Spinal cord (tissue), 10 donors: Measurements from ENCODE around the gene RAB5A. TPM values are rescaled to one million over a fixed set of nuclear protein-coding genes. Genes with fewer than 3 reads are reported as not detected.
"Not testable (repeated sequence)": the region's sequence is repeated elsewhere in the genome, so short reads cannot be mapped to it uniquely, and the experiment has no call there.

ENCODE experiments used
- DNase-seq, 6 donors: peaks; one replicate each; pipeline versions ENCODE4 v3.0.0 to v3.0.0-alpha.2; 2013 to 2015; ENCODE audit warnings: low spot score in 6 of 6, low read depth in 4 of 6
- H3K27ac ChIP-seq: one replicate; pipeline ENCODE4 v1.5.1; 2013; ENCODE audit warnings: low read depth, low read length, control low read depth
- H3K27me3 ChIP-seq: one replicate; pipeline ENCODE4 v1.6.1; 2013; ENCODE audit warnings: low read length; ENCODE audit not compliant: control insufficient read depth, insufficient read depth
- H3K36me3 ChIP-seq: one replicate; pipeline ENCODE4 v1.6.1; 2013; ENCODE audit warnings: low read length; ENCODE audit not compliant: control insufficient read depth, insufficient read depth
- H3K4me1 ChIP-seq: one replicate; pipeline ENCODE4 v1.6.1; 2013; ENCODE audit warnings: low read length; ENCODE audit not compliant: control insufficient read depth, insufficient read depth
- H3K4me3 ChIP-seq: one replicate; pipeline ENCODE4 v1.5.1; 2013; ENCODE audit warnings: low read depth, low read length, control low read depth
- H3K9me3 ChIP-seq: one replicate; pipeline ENCODE4 v1.6.1; 2013; ENCODE audit warnings: low read length; ENCODE audit not compliant: control insufficient read depth, insufficient read depth
- WGBS: methylation state at CpG from one replicate; pipeline ENCODE4 v1.1.5; 2013; ENCODE audit warnings: missing lambda C conversion rate; ENCODE audit not compliant: insufficient coverage; 5-methylcytosine and 5-hydroxymethylcytosine counted together
- long read RNA-seq, 4 donors: transcript quantifications; one replicate each; lab custom pipeline, GENCODE V29; 2026
- polyA plus RNA-seq, 2 donors: library from polyadenylated mRNA; unstranded; fragments of 120-200 nt; gene quantifications; one replicate each; pipeline ENCODE4 v1.2.1, GENCODE V29; 2013; ENCODE audit not compliant: insufficient read length in 2 of 2
- total RNA-seq, 2 donors: library from RNA; depleted of rRNA in 1 of 2; stranded (reverse); fragments of 120-200 nt in 1 of 2; fragments of >200 nt in 1 of 2; gene quantifications; one replicate each; pipeline versions ENCODE4 v1.2.3 to v1.2.4, GENCODE V29; 2013 to 2014
- donor health status: healthy.

The RAB5A gene
- 100 to 1,000 TPM in 1 of 2 donors, 10 to 100 TPM in 1; 65.0 to 108 TPM for total RNA-seq
- 100 to 1,000 TPM in 1 of 2 donors, 10 to 100 TPM in 1; 94.5 to 118 TPM for polyA plus RNA-seq
- long read RNA-seq, donor 1, transcript RAB5A-201 (6 exons, 2,536 nt) = major isoform, 36 of 138 reads
- long read RNA-seq, donor 1, transcript RAB5A-207 (4 exons, 868 nt) = minor isoform, 6 of 138 reads
- long read RNA-seq, donor 1, partial matches to known transcripts = 95 of 138 reads
- long read RNA-seq, donor 1, other reads (novel, unspliced or antisense) = 0 of 138 reads
- long read RNA-seq, donor 2, transcript RAB5A-201 (6 exons, 2,536 nt) = major isoform, 16 of 24 reads
- long read RNA-seq, donor 2, partial matches to known transcripts = 5 of 24 reads
- long read RNA-seq, donor 2, other reads (novel, unspliced or antisense) = 0 of 24 reads
- long read RNA-seq, donor 3, transcript RAB5A-207 (4 exons, 868 nt) = minor isoform, 6 of 32 reads
- long read RNA-seq, donor 3, transcript RAB5A-201 (6 exons, 2,536 nt) = major isoform, 16 of 32 reads
- long read RNA-seq, donor 3, partial matches to known transcripts = 9 of 32 reads
- long read RNA-seq, donor 3, other reads (novel, unspliced or antisense) = 0 of 32 reads
- long read RNA-seq, donor 4, transcript RAB5A-201 (6 exons, 2,536 nt) = major isoform, 12 of 17 reads
- long read RNA-seq, donor 4, partial matches to known transcripts = 0 of 17 reads
- long read RNA-seq, donor 4, other reads (novel, unspliced or antisense) = 0 of 17 reads

- peak within 1 kb of the TSS; percentile 98 for H3K27ac ChIP-seq
- H3K4me3 ChIP-seq = peak within 1 kb of the TSS; percentile 99
- H3K36me3 ChIP-seq = peaks cover 5% of the 10 kb centered on the region
- H3K27me3 ChIP-seq = no peaks in the 10 kb centered on the region
- peak; percentile 88 to 100 (median 96) for DNase-seq
- H3K4me1 ChIP-seq = peaks cover 5% of the 10 kb centered on the region
- under 1% methylated on average over 64 of the region's 73 CpGs for WGBS
- no peaks in the 10 kb centered on the region for H3K9me3 ChIP-seq
Observed at GRCh38 chr3:19946832-19947548, at the start of gene RAB5A. TSS of gene RAB5A (plus strand) at chr3:19947097. CDS start at chr3:19950899, 3,802 bp downstream.

- no peaks in the 10 kb centered on the region for H3K36me3 ChIP-seq
- H3K27ac ChIP-seq = no peak overlapping the region
- WGBS = no CpG with 5 or more reads among the region's 2 CpGs
- DNase-seq = peak in 1 of 6 donors; percentile 35
- no peaks in the 10 kb centered on the region for H3K9me3 ChIP-seq
- H3K27me3 ChIP-seq = no peaks in the 10 kb centered on the region
- H3K4me1 ChIP-seq = no peaks in the 10 kb centered on the region
- no peak overlapping the region for H3K4me3 ChIP-seq
Observed at GRCh38 chr3:19898721-19899120, 48.2 kb upstream of the RAB5A start.

- Histone ChIP-seq H3K4me3 (no peak overlapping the region), H3K9me3 (no peaks in the 10 kb centered on the region), H3K36me3 (no peaks in the 10 kb centered on the region), H3K27ac (no peak overlapping the region), H3K27me3 (no peaks in the 10 kb centered on the region), H3K4me1 (no peaks in the 10 kb centered on the region)
- DNase-seq = no peak
- no CpG with 5 or more reads among the region's 2 CpGs for WGBS
Observed at GRCh38 chr3:19899264-19899663, 47.6 kb upstream of the RAB5A start.

- not testable (repeated sequence) for H3K9me3 ChIP-seq, H3K27me3 ChIP-seq, H3K4me1 ChIP-seq, H3K27ac ChIP-seq, H3K36me3 ChIP-seq, H3K4me3 ChIP-seq, DNase-seq
- WGBS = 91% methylated on average over 4 of the region's 7 CpGs
Observed at GRCh38 chr3:19899833-19900232, 47.1 kb upstream of the RAB5A start.

- H3K36me3 ChIP-seq = no peaks in the 10 kb centered on the region
- DNase-seq = peak in 1 of 6 donors; percentile 10
- H3K4me3 ChIP-seq = no peak overlapping the region
- no peaks in the 10 kb centered on the region for H3K4me1 ChIP-seq
- 100% methylated on average over 3 of the region's 5 CpGs for WGBS
- no peaks in the 10 kb centered on the region for H3K9me3 ChIP-seq
- H3K27ac ChIP-seq = no peak overlapping the region
- H3K27me3 ChIP-seq = no peaks in the 10 kb centered on the region
Observed at GRCh38 chr3:19901337-19901736, 45.6 kb upstream of the RAB5A start.

GRCh38 chr3:19901918-19902317, 45.0 kb upstream of the RAB5A start:
- DNase-seq = no peak
- no peaks in the 10 kb centered on the region for H3K27me3 ChIP-seq
- no peak overlapping the region for H3K4me3 ChIP-seq
- H3K9me3 ChIP-seq = no peaks in the 10 kb centered on the region
- 87% methylated on average over 4 of the region's 4 CpGs for WGBS
- no peaks in the 10 kb centered on the region for H3K36me3 ChIP-seq
- H3K4me1 ChIP-seq = no peaks in the 10 kb centered on the region
- H3K27ac ChIP-seq = no peak overlapping the region

- H3K27me3 ChIP-seq = no peaks in the 10 kb centered on the region
- WGBS = no CpG with 5 or more reads among the region's 2 CpGs
Observed at GRCh38 chr3:19903649-19904048, 43.2 kb upstream of the RAB5A start.

GRCh38 chr3:19907523-19907922, 39.4 kb upstream of the RAB5A start:
- no peaks in the 10 kb centered on the region for H3K4me1 ChIP-seq
- H3K9me3 ChIP-seq = peaks cover 7% of the 10 kb centered on the region
- WGBS = no CpG with 5 or more reads among the region's 3 CpGs
- no peaks in the 10 kb centered on the region for H3K36me3 ChIP-seq
- DNase-seq = no peak
- no peak overlapping the region for H3K27ac ChIP-seq
- no peaks in the 10 kb centered on the region for H3K27me3 ChIP-seq
- H3K4me3 ChIP-seq = no peak overlapping the region

More at GRCh38 chr3:19903649-19904048, 43.2 kb upstream of the RAB5A start:
- Histone ChIP-seq H3K36me3 (no peaks in the 10 kb centered on the region), H3K9me3 (no peaks in the 10 kb centered on the region), H3K4me1 (no peaks in the 10 kb centered on the region), H3K4me3 (no peak overlapping the region), H3K27ac (no peak overlapping the region)
- DNase-seq = no peak

- no peak overlapping the region for H3K4me3 ChIP-seq
- no peaks in the 10 kb centered on the region for H3K4me1 ChIP-seq
- H3K27ac ChIP-seq = no peak overlapping the region
- no peaks in the 10 kb centered on the region for H3K27me3 ChIP-seq
- H3K9me3 ChIP-seq = peaks cover 9% of the 10 kb centered on the region
- no peaks in the 10 kb centered on the region for H3K36me3 ChIP-seq
- DNase-seq = no peak
Observed at GRCh38 chr3:19911452-19911851, 35.4 kb upstream of the RAB5A start.
